ENCODE measurements around the gene TET3. TPM values are rescaled to one million over a fixed set of nuclear protein-coding genes. Genes with fewer than 3 reads are reported as not detected.

The TET3 gene
- total and polyA plus RNA-seq, 9 of the 15 experiments (the other 6 are each of a cell fraction or from before 2014, with no cell fraction given): 0.35 to 16.3 (median 5.5) TPM

DNA sequence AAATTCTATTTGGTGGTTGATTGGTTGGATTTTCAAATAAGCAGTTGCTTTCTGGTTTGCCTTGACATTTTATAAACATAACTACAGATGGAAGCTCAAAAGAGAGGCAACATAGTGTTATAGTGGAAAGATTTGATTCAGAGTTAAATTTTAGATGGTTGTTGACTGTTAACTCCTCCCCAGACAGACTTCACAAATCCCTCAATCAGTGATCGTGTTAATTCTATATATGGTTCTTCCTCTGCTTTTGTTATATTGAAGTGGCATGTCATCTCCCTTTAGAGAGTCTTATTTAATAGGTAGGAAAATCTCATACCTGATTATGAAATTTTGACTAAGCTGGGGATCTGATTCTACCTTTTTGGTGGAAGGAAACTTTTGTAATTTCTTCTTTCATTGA, 38.5 kb upstream of the TET3 start:
- H2AFZ ChIP-seq (ENCODE audit: low read depth, low read length): no peak overlapping the region
- H3K9me3 ChIP-seq (replicated peaks; ENCODE audit: control insufficient read depth, insufficient read depth, low read depth, low read length): no peaks in the 10 kb centered on the region
- ATAC-seq (no peak), DNase-seq (ENCODE audit: extremely low read depth in 1 of 4, low spot score in 3 of 4) (no peak), FAIRE-seq (no peak)
- H3K27ac ChIP-seq (ENCODE audit: extremely low read depth, low read depth, low read length): no peak overlapping the region
- no peaks in the 10 kb centered on the region for H3K4me1 ChIP-seq (replicated peaks in 1 of 2; ENCODE audit: control insufficient read depth in 2 of 2, insufficient read depth in 2 of 2, low read length in 2 of 2)
- no peak for TF ChIP-seq ZNF263 (CRISPR knock-in tag; IDR thresholded peaks at IDR 0.05; ENCODE audit: borderline replicate concordance)
- TF ChIP-seq SRSF9 (IDR thresholded peaks at IDR 0.05; ENCODE audit: borderline replicate concordance, low read depth, low read length): no peak
- no peak for TF ChIP-seq KAT7 (CRISPR knock-in tag; IDR thresholded peaks at IDR 0.05; ENCODE audit: borderline replicate concordance)
- TF ChIP-seq KHSRP (IDR thresholded peaks at IDR 0.05): no peak
- TF ChIP-seq NRF1 (conservative IDR thresholded peaks at IDR 0.05 in 1 of 2, IDR thresholded peaks at IDR 0.05 in 1 of 2): no peak
- no peak for TF ChIP-seq CREM (IDR thresholded peaks at IDR 0.05; ENCODE audit: low read depth)
- TF ChIP-seq, protein P1, sequence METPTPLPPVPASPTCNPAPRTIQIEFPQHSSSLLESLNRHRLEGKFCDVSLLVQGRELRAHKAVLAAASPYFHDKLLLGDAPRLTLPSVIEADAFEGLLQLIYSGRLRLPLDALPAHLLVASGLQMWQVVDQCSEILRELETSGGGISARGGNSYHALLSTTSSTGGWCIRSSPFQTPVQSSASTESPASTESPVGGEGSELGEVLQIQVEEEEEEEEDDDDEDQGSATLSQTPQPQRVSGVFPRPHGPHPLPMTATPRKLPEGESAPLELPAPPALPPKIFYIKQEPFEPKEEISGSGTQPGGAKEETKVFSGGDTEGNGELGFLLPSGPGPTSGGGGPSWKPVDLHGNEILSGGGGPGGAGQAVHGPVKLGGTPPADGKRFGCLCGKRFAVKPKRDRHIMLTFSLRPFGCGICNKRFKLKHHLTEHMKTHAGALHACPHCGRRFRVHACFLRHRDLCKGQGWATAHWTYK (CRISPR knock-in tag; IDR thresholded peaks at IDR 0.05): no peak
- TF ChIP-seq LARP7 (IDR thresholded peaks at IDR 0.05): no peak
- TF ChIP-seq, protein P2, sequence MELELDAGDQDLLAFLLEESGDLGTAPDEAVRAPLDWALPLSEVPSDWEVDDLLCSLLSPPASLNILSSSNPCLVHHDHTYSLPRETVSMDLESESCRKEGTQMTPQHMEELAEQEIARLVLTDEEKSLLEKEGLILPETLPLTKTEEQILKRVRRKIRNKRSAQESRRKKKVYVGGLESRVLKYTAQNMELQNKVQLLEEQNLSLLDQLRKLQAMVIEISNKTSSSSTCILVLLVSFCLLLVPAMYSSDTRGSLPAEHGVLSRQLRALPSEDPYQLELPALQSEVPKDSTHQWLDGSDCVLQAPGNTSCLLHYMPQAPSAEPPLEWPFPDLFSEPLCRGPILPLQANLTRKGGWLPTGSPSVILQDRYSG (tag; conservative IDR thresholded peaks at IDR 0.05; ENCODE audit: low read depth): no peak
- TF ChIP-seq HDGF (IDR thresholded peaks at IDR 0.05): no peak
- no peak for TF ChIP-seq ZNF282 (CRISPR knock-in tag; IDR thresholded peaks at IDR 0.05)
- TF ChIP-seq HOXB6 (CRISPR knock-in tag; IDR thresholded peaks at IDR 0.05; ENCODE audit: borderline replicate concordance): no peak
- no peak for TF ChIP-seq TEAD4 (IDR thresholded peaks at IDR 0.05; ENCODE audit: low read length)
- TF ChIP-seq TEAD4 (CRISPR knock-in tag; IDR thresholded peaks at IDR 0.05; ENCODE audit: borderline replicate concordance): no peak
- TF ChIP-seq BDP1 (IDR thresholded peaks at IDR 0.05; ENCODE audit: insufficient read depth, insufficient read length): no peak
- no peak for TF ChIP-seq ZZZ3 (IDR thresholded peaks at IDR 0.05)
- TF ChIP-seq ZNF507 (tag; conservative IDR thresholded peaks at IDR 0.05): no peak
- no peaks in the 10 kb centered on the region for H4K20me1 ChIP-seq (replicated peaks; ENCODE audit: control insufficient read depth, insufficient read depth, low read length)
- in situ Hi-C loops (cut with MboI): no loop called here
- intact Hi-C loops (cut with micrococcal nuclease): no loop called here
- POLR2A ChIA-PET: no interaction called here
- CTCF ChIA-PET (ENCODE audit: low intra/inter-chr PET ratio): interaction anchor here (0.6 kb wide), 1 partner anchor 118 kb away, joined by 3 read pairs; the partner anchor contains the start of gene STAMBP
- peaks cover 87% of the 10 kb centered on the region for H3K36me3 ChIP-seq (ENCODE audit: control insufficient read depth, insufficient read depth, low read length)
- H3K9ac ChIP-seq (ENCODE audit: insufficient read depth in 1 of 2, low read depth in 2 of 2, low read length in 2 of 2): no peak overlapping the region
- H3K27me3 ChIP-seq (ENCODE audit: control insufficient read depth in 2 of 2, insufficient read depth in 2 of 2, low read length in 2 of 2): no peaks in the 10 kb centered on the region
- no peak overlapping the region for H3K4me3 ChIP-seq
- no peaks in the 10 kb centered on the region for H3K9me1 ChIP-seq (ENCODE audit: control insufficient read depth, insufficient read depth, low read length)
- peaks cover 39% of the 10 kb centered on the region for H3K79me2 ChIP-seq (ENCODE audit: control insufficient read depth, insufficient read depth, low read length)
- H3K4me2 ChIP-seq (ENCODE audit: insufficient read depth, low read length): no peak overlapping the region
- WGBS (ENCODE audit: insufficient coverage, low coverage, missing lambda C conversion rate): 67% methylated on average over 1 of the region's 1 CpG
- BruUV-seq (replicated peaks): no TSS peak

Data from K562 (cell line).